KMS-11 (cell line): ENCODE data around the gene DMD.

Experiments used
- H2AFZ ChIP-seq: fragments of 200-600 bp; sonication (generic); 2 replicates; pipeline ENCODE4 v1.6.1; 2016; ENCODE audit warnings: antibody characterized with exemption, mixed run types, low read depth
- H3K27ac ChIP-seq: fragments of 200-600 bp; sonication (generic); 2 replicates; pipeline ENCODE4 v1.6.1; 2016; ENCODE audit warnings: mild to moderate bottlenecking, mixed run types
- H3K27me3 ChIP-seq: fragments of 200-600 bp; sonication (generic); 2 replicates; pipeline ENCODE4 v1.6.1; 2017; ENCODE audit warnings: mild to moderate bottlenecking, low read depth, mixed run types, moderate library complexity; ENCODE audit not compliant: insufficient read depth
- H3K36me3 ChIP-seq: fragments of 200-600 bp; sonication (generic); 2 replicates; pipeline ENCODE4 v1.6.1; 2017; ENCODE audit warnings: mild to moderate bottlenecking, mixed run types; ENCODE audit not compliant: insufficient read depth
- H3K4me1 ChIP-seq: fragments of 200-600 bp; sonication (generic); 2 replicates; pipeline ENCODE4 v1.6.1; 2016; ENCODE audit warnings: mild to moderate bottlenecking, low read depth, mixed run types; ENCODE audit not compliant: poor library complexity, severe bottlenecking
- H3K4me2 ChIP-seq: fragments of 200-600 bp; sonication (generic); 2 replicates; pipeline ENCODE4 v1.7.0; 2016; ENCODE audit warnings: mild to moderate bottlenecking, mixed run types
- H3K4me3 ChIP-seq: fragments of 200-600 bp; sonication (generic); IDR thresholded peaks from 2 replicates; pipeline ENCODE4 v1.6.1; 2017; ENCODE audit warnings: low read depth, low read length, mixed read lengths; ENCODE audit not compliant: insufficient read depth
- H3K79me2 ChIP-seq: fragments of 200-600 bp; sonication (generic); 2 replicates; pipeline ENCODE4 v1.6.1; 2016; ENCODE audit warnings: low read depth, mixed run types; ENCODE audit not compliant: insufficient read depth
- H3K9ac ChIP-seq: fragments of 200-600 bp; sonication (generic); 2 replicates; pipeline ENCODE4 v1.6.1; 2016; ENCODE audit warnings: mild to moderate bottlenecking, mixed run types
- H4K20me1 ChIP-seq: fragments of 200-600 bp; sonication (generic); 2 replicates; pipeline ENCODE4 v1.6.1; 2016; ENCODE audit warnings: mild to moderate bottlenecking, mixed run types; ENCODE audit not compliant: insufficient read depth
- TF ChIP-seq, protein P1 (sequence below): fragments of 200-600 bp; sonication (generic); conservative IDR thresholded peaks from 2 replicates; pipeline ENCODE4 v1.6.1; 2017; ENCODE audit warnings: low read depth, mild to moderate bottlenecking, antibody characterized with exemption, low read length, moderate library complexity, mixed read lengths

DMD gene

DNA sequence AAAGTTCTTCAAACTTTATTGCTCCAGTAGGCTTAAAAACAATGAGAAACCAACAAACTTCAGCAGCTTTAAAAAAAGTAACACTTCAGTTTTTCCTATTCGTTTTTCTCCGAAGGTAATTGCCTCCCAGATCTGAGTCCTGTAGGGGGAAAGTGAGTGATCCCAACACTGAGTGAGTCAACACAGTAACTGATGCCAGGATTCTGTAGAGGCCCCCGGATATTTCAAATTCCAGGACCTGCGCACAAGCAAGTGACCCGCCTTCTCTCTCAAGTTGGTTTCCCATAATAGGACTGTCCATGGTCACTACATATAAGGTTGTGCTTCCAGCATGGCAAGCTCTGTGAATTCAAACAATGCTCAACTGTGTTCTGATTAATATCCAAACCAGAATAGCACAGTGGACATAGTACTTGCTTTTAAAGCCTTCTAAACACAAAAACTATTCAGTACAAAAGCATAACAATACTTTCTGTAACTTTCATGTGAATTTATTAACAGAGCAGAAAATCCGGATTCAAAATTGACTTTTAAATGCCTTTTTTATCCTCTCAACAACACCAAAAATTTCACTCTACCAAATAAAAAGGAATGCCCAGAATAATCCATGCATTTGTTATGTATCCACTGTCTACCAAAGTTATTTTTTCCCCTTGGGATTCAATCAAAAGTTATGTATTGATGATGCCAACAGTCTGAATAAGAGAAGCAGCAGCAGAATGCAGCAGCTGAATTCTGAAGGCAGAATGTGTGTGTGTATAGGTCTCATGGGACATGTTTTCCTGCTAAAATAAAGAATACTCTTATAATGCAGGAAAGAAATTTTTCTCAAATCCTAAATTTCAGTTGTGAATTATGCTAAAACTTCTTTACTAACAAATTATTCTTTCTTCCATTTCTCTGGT, at the start of gene DMD:
Gene DMD (minus strand): TSS at position 194 of the 905 bp plus-strand sequence. CDS start 237 bp downstream, outside the sequence.
- Histone ChIP-seq H3K4me1 (no peaks in the 10 kb centered on the region), H2AFZ (no peak within 1 kb of the TSS), H3K36me3 (no peaks in the 10 kb centered on the region), H3K4me2 (no peak within 1 kb of the TSS), H3K4me3 (no peak within 1 kb of the TSS), H3K27me3 (no peaks in the 10 kb centered on the region), H4K20me1 (no peaks in the 10 kb centered on the region), H3K27ac (no peak within 1 kb of the TSS), H3K9ac (no peak within 1 kb of the TSS), H3K79me2 (no peaks in the 10 kb centered on the region)
- TF ChIP-seq, protein P1, sequence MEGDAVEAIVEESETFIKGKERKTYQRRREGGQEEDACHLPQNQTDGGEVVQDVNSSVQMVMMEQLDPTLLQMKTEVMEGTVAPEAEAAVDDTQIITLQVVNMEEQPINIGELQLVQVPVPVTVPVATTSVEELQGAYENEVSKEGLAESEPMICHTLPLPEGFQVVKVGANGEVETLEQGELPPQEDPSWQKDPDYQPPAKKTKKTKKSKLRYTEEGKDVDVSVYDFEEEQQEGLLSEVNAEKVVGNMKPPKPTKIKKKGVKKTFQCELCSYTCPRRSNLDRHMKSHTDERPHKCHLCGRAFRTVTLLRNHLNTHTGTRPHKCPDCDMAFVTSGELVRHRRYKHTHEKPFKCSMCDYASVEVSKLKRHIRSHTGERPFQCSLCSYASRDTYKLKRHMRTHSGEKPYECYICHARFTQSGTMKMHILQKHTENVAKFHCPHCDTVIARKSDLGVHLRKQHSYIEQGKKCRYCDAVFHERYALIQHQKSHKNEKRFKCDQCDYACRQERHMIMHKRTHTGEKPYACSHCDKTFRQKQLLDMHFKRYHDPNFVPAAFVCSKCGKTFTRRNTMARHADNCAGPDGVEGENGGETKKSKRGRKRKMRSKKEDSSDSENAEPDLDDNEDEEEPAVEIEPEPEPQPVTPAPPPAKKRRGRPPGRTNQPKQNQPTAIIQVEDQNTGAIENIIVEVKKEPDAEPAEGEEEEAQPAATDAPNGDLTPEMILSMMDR, result no peak

DNA sequence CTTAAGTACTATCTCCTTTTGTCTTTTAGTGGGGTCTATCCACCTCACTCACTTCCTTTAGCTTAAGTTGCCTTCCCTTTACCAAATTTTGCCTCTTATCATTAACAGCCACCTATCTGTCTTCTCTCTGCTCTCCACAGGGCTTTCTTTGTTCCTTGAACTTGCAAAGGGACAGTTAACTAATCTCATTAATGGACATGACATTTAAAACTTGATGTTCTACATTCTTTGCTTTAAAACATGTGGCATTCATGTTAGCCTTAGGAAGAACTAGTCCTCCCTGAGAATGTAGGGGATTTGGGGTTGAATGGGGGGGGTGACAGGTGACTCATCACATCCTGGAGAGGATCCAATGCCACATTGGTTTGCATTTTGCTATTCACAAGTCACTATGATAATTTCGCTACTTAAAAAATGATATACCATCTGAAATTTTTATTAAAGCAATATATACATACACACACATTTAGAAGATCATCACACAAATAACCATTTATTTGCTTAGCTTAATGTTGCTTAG, 41.0 kb upstream of the DMD start:
- Histone ChIP-seq H3K9ac (no peak overlapping the region), H2AFZ (no peak overlapping the region), H4K20me1 (no peaks in the 10 kb centered on the region), H3K4me3 (no peak overlapping the region), H3K27ac (no peak overlapping the region), H3K27me3 (no peaks in the 10 kb centered on the region), H3K36me3 (no peaks in the 10 kb centered on the region), H3K4me1 (no peaks in the 10 kb centered on the region), H3K4me2 (no peak overlapping the region), H3K79me2 (no peaks in the 10 kb centered on the region)
- TF ChIP-seq, protein P1, result no peak

DNA sequence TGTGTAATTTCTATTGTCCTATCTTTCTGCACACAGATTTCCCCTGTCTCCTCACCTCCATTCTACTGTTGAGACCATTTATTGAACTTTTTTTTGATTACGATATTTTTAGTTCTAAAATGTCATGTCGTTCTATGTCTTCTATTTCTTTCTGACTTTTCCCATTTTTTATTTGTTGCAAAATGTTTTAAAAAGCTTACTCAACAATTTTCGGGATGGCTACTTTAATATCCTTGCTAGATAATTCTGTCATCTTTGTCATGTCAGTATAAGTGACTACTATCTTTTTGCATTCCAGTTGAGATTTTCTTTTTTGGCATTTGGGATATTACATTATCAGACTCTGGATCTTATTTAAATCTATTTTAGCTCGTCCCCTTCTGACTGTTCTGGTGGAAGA, 7.5 kb upstream of the DMD start:
- no peak overlapping the region for H3K27ac ChIP-seq
- no peaks in the 10 kb centered on the region for H3K4me1 ChIP-seq
- H3K4me3 ChIP-seq, result no peak overlapping the region
- H3K79me2 ChIP-seq, result no peaks in the 10 kb centered on the region
- H3K36me3 ChIP-seq, result no peaks in the 10 kb centered on the region
- no peak overlapping the region for H3K9ac ChIP-seq
- no peak overlapping the region for H3K4me2 ChIP-seq
- no peaks in the 10 kb centered on the region for H3K27me3 ChIP-seq
- H2AFZ ChIP-seq, result no peak overlapping the region
- no peaks in the 10 kb centered on the region for H4K20me1 ChIP-seq
- TF ChIP-seq, protein P1, result no peak

DNA sequence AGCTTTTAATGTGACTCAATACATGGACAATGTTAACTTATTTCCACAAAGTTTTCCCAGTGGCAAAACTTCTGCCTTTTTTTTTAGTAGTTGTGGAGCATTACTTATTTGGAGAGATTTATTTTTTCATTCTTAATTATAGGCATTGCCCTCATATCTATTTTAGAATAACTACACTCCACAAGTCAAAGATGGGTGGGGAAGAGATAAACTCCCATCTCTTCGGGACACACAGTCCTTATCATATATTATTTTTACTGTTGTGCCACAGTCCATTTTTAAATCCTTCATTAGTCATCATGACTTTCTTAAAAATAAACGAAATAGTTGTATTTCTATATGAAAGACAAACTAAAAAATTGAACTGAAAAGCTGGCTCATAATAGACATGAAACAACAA, 1.2 kb downstream of the DMD start:
- Histone ChIP-seq H3K9ac (no peak overlapping the region), H2AFZ (no peak overlapping the region), H3K4me2 (no peak overlapping the region), H3K27me3 (no peaks in the 10 kb centered on the region), H3K27ac (no peak overlapping the region), H3K4me1 (no peaks in the 10 kb centered on the region), H4K20me1 (no peaks in the 10 kb centered on the region), H3K79me2 (no peaks in the 10 kb centered on the region), H3K4me3 (no peak overlapping the region), H3K36me3 (no peaks in the 10 kb centered on the region)
- TF ChIP-seq, protein P1, result no peak
